HUES6 (cell line): ENCODE measurements around the gene JAML.

Experiments used
- H3K27ac ChIP-seq: 2 replicates; pipeline ENCODE4 v1.7.0; 2013; ENCODE audit warnings: low read depth, mild to moderate bottlenecking, low read length, inconsistent platforms
- H3K27me3 ChIP-seq: 2 replicates; pipeline ENCODE4 v1.6.1; 2013; ENCODE audit warnings: low read length; ENCODE audit not compliant: control insufficient read depth, insufficient read depth
- H3K36me3 ChIP-seq: 2 replicates; pipeline ENCODE4 v1.6.1; 2013; ENCODE audit warnings: low read length; ENCODE audit not compliant: control insufficient read depth, insufficient read depth
- H3K4me1 ChIP-seq: 2 replicates; pipeline ENCODE4 v1.6.1; 2013; ENCODE audit warnings: low read length; ENCODE audit not compliant: control insufficient read depth, insufficient read depth
- H3K4me3 ChIP-seq: 2 replicates; pipeline ENCODE4 v1.5.1; 2013; ENCODE audit warnings: low read depth, low read length
- H3K9ac ChIP-seq: one replicate; pipeline ENCODE4 v1.6.1; 2013; ENCODE audit warnings: mild to moderate bottlenecking, low read length
- H3K9me3 ChIP-seq: 2 replicates; pipeline ENCODE4 v1.6.1; 2013; ENCODE audit warnings: low read depth, low read length; ENCODE audit not compliant: control insufficient read depth, insufficient read depth

Gene JAML

GRCh38 chr11:118224511-118225188, at the start of gene JAML:
TSS of gene JAML (minus strand) at chr11:118225011. CDS start at chr11:118214866, 10,145 bp downstream.
- Histone ChIP-seq H3K36me3 (no peaks in the 10 kb centered on the region), H3K27me3 (0 out of 2 replicates have a peak, but pooled peaks cover 5% of the 10 kb centered on the region), H3K9ac (no peak within 1 kb of the TSS), H3K27ac (no peak within 1 kb of the TSS), H3K9me3 (no peaks in the 10 kb centered on the region; the same call in 1 of the 2 replicates), H3K4me3 (no peak within 1 kb of the TSS), H3K4me1 (0 out of 2 replicates have a peak, but pooled peaks cover 3% of the 10 kb centered on the region)

- no peak overlapping the region for H3K27ac ChIP-seq
- H3K4me1 ChIP-seq, result peaks cover 4% of the 10 kb centered on the region; the same call in 1 of the 2 replicates
Measured at GRCh38 chr11:118274186-118274585, 49.4 kb upstream of the JAML start.

GRCh38 chr11:118272001-118272400, 47.2 kb upstream of the JAML start:
- no peaks in the 10 kb centered on the region for H3K36me3 ChIP-seq
- no peak overlapping the region for H3K27ac ChIP-seq
- H3K9ac ChIP-seq, result no peak overlapping the region
- peaks cover 14% of the 10 kb centered on the region for H3K27me3 ChIP-seq
- 0 out of 2 replicates have a peak, but pooled peaks cover under 1% of the 10 kb centered on the region for H3K4me1 ChIP-seq
- no peaks in the 10 kb centered on the region for H3K9me3 ChIP-seq
- H3K4me3 ChIP-seq, result no peak overlapping the region

More at GRCh38 chr11:118274186-118274585, 49.4 kb upstream of the JAML start:
- Histone ChIP-seq H3K36me3 (no peaks in the 10 kb centered on the region), H3K4me3 (no peak overlapping the region), H3K9ac (no peak overlapping the region), H3K27me3 (peaks cover 6% of the 10 kb centered on the region), H3K9me3 (no peaks in the 10 kb centered on the region)

- Histone ChIP-seq H3K9ac (no peak overlapping the region), H3K27ac (no peak overlapping the region), H3K27me3 (peaks cover 58% of the 10 kb centered on the region), H3K36me3 (no peaks in the 10 kb centered on the region), H3K4me1 (peaks cover 33% of the 10 kb centered on the region), H3K9me3 (no peaks in the 10 kb centered on the region), H3K4me3 (no peak overlapping the region)
Measured at GRCh38 chr11:118267486-118267885, 42.7 kb upstream of the JAML start.

GRCh38 chr11:118265954-118266353, 41.1 kb upstream of the JAML start:
- no peak overlapping the region for H3K4me3 ChIP-seq
- H3K27me3 ChIP-seq, result peaks cover 69% of the 10 kb centered on the region
- H3K27ac ChIP-seq, result no peak overlapping the region
- H3K36me3 ChIP-seq, result no peaks in the 10 kb centered on the region
- peaks cover 33% of the 10 kb centered on the region for H3K4me1 ChIP-seq
- H3K9ac ChIP-seq, result no peak overlapping the region
- H3K9me3 ChIP-seq, result no peaks in the 10 kb centered on the region

GRCh38 chr11:118264569-118265465, 40.0 kb upstream of the JAML start:
- Histone ChIP-seq H3K9ac (peak overlapping the region; percentile 10), H3K9me3 (no peaks in the 10 kb centered on the region), H3K4me3 (peak overlapping the region; percentile 49), H3K36me3 (no peaks in the 10 kb centered on the region), H3K27ac (no peak overlapping the region), H3K4me1 (peaks cover 33% of the 10 kb centered on the region), H3K27me3 (peaks cover 68% of the 10 kb centered on the region)

- H3K9me3 ChIP-seq, result no peaks in the 10 kb centered on the region
- H3K4me3 ChIP-seq, result peak within 1 kb of the TSS; percentile 49
- H3K27ac ChIP-seq, result no peak within 1 kb of the TSS
- no peaks in the 10 kb centered on the region for H3K36me3 ChIP-seq
- H3K9ac ChIP-seq, result peak within 1 kb of the TSS; percentile 10
- peaks cover 33% of the 10 kb centered on the region for H3K4me1 ChIP-seq
- H3K27me3 ChIP-seq, result peaks cover 63% of the 10 kb centered on the region
Measured at GRCh38 chr11:118263695-118264568, 39.1 kb upstream of the JAML start, which contains the start of gene MPZL2. TSS of gene MPZL2 (minus strand) at chr11:118264297. CDS start at chr11:118264153, 144 bp downstream.

- Histone ChIP-seq H3K27ac (no peak overlapping the region), H3K9ac (peak overlapping the region; percentile 10), H3K27me3 (peaks cover 63% of the 10 kb centered on the region), H3K4me3 (no peak overlapping the region), H3K36me3 (no peaks in the 10 kb centered on the region), H3K9me3 (no peaks in the 10 kb centered on the region), H3K4me1 (peaks cover 33% of the 10 kb centered on the region)
Measured at GRCh38 chr11:118263112-118263511, 38.3 kb upstream of the JAML start.

GRCh38 chr11:118260353-118260752, 35.5 kb upstream of the JAML start:
- Histone ChIP-seq H3K4me1 (peaks cover 25% of the 10 kb centered on the region), H3K9ac (no peak overlapping the region), H3K27ac (no peak overlapping the region), H3K4me3 (no peak overlapping the region), H3K27me3 (peaks cover 44% of the 10 kb centered on the region), H3K36me3 (no peaks in the 10 kb centered on the region), H3K9me3 (no peaks in the 10 kb centered on the region)

- Histone ChIP-seq H3K27ac (no peak overlapping the region), H3K36me3 (no peaks in the 10 kb centered on the region), H3K4me3 (no peak overlapping the region), H3K27me3 (peaks cover 41% of the 10 kb centered on the region), H3K9ac (no peak overlapping the region), H3K9me3 (no peaks in the 10 kb centered on the region), H3K4me1 (peaks cover 13% of the 10 kb centered on the region)
Measured at GRCh38 chr11:118259138-118259537, 34.3 kb upstream of the JAML start.
